MM.1S (cell line): Measurements from ENCODE around the gene CCL1.

Experiments used
- DNase-seq: peaks from one replicate; pipeline ENCODE4 v3.0.0-alpha.2; 2015
- H2AFZ ChIP-seq: fragments of 300-600 bp; sonication (generic); 2 replicates; pipeline ENCODE4 v1.6.0; 2016; ENCODE audit warnings: antibody characterized with exemption, low read length
- H3F3A ChIP-seq: fragments of 300-600 bp; sonication (generic); 2 replicates; pipeline ENCODE4 v1.6.1; 2016; ENCODE audit warnings: mild to moderate bottlenecking, antibody characterized with exemption, low read length, moderate library complexity, mixed read lengths; ENCODE audit not compliant: insufficient read depth
- H3K27ac ChIP-seq: fragments of 300-600 bp; sonication (generic); 2 replicates; pipeline ENCODE4 v1.5.1; 2016; ENCODE audit warnings: mild to moderate bottlenecking, low read length
- H3K27me3 ChIP-seq: fragments of 300-600 bp; sonication (generic); replicated peaks from 2 replicates; pipeline ENCODE4 v1.6.0; 2016; ENCODE audit warnings: low read length; ENCODE audit not compliant: insufficient read depth
- H3K36me3 ChIP-seq: fragments of 300-600 bp; sonication (generic); replicated peaks from 2 replicates; pipeline ENCODE4 v1.6.1; 2016; ENCODE audit warnings: mild to moderate bottlenecking, low read length, mixed read lengths; ENCODE audit not compliant: insufficient read depth
- H3K4me1 ChIP-seq: fragments of 300-600 bp; sonication (generic); 2 replicates; pipeline ENCODE4 v1.6.1; 2016; ENCODE audit warnings: low read length, mixed read lengths
- H3K4me2 ChIP-seq: fragments of 300-600 bp; sonication (generic); 2 replicates; pipeline ENCODE4 v1.6.0; 2016; ENCODE audit warnings: low read depth, low read length
- H3K4me3 ChIP-seq: fragments of 300-600 bp; sonication (generic); 2 replicates; pipeline ENCODE4 v1.5.1; 2016; ENCODE audit warnings: low read length, mixed read lengths
- H3K79me2 ChIP-seq: fragments of 300-600 bp; sonication (generic); 2 replicates; pipeline ENCODE4 v1.6.1; 2016; ENCODE audit warnings: mixed run types, low read length, mixed read lengths
- H3K9ac ChIP-seq: fragments of 300-600 bp; sonication (generic); 2 replicates; pipeline ENCODE4 v1.6.1; 2016; ENCODE audit warnings: low read length, mixed read lengths
- H3K9me2 ChIP-seq: fragments of 300-600 bp; sonication (generic); replicated peaks from 2 replicates; pipeline ENCODE4 v1.6.1; 2016; ENCODE audit warnings: mild to moderate bottlenecking, low read length, mixed read lengths; ENCODE audit not compliant: insufficient read depth
- H3K9me3 ChIP-seq: fragments of 300-600 bp; sonication (generic); replicated peaks from 2 replicates; pipeline ENCODE4 v1.6.1; 2016; ENCODE audit warnings: mild to moderate bottlenecking, low read length, mixed read lengths; ENCODE audit not compliant: insufficient read depth
- H4K20me1 ChIP-seq: fragments of 300-600 bp; sonication (generic); 2 replicates; pipeline ENCODE4 v1.6.1; 2016; ENCODE audit warnings: mild to moderate bottlenecking, low read length, moderate library complexity, mixed read lengths; ENCODE audit not compliant: insufficient read depth
- CTCF ChIP-seq: fragments of 300-600 bp; sonication (generic); IDR thresholded peaks from 2 replicates; pipeline ENCODE4 v1.5.1; 2016; ENCODE audit warnings: antibody characterized with exemption, low read length, mixed read lengths
- EZH2 ChIP-seq: fragments of 300-600 bp; sonication (generic); optimal IDR thresholded peaks from 2 replicates; pipeline ENCODE3; 2017; ENCODE audit warnings: low read depth, mild to moderate bottlenecking, antibody characterized with exemption, low read length, mixed read lengths
- EZH2phosphoT487 ChIP-seq: fragments of 300-600 bp; sonication (generic); IDR thresholded peaks from 2 replicates; pipeline ENCODE4 v1.6.1; 2018; ENCODE audit warnings: antibody characterized with exemption, low read length

CCL1 gene

DNA sequence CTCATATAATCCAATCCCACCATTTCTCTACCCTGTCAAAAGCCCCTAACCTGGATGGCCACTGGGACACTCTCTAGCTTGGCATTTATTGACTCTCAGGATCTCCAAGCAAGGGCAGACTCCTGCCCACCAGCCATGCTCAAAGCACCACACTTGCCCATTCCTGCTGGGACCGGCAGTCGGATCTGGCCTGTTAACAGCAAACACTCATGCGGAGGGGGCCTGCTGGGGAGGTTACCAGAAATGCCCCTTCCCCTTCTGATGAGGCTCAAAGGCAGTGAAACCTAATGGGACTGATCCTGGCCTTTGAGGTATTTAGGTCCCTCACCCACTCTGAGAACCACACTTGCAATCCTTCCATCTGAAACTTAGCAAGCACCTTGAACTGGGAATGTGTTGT is 6.5 kb upstream of the CCL1 start:
- H3K9ac ChIP-seq = peak overlapping the region; percentile 57
- no peak for TF ChIP-seq CTCF
- TF ChIP-seq EZH2phosphoT487 = no peak
- no peak for TF ChIP-seq EZH2
- H3K36me3 ChIP-seq = no peaks in the 10 kb centered on the region
- peaks cover 96% of the 10 kb centered on the region for H3K4me1 ChIP-seq
- H4K20me1 ChIP-seq = no peaks in the 10 kb centered on the region
- H3K79me2 ChIP-seq = no peaks in the 10 kb centered on the region
- no peaks in the 10 kb centered on the region for H3K27me3 ChIP-seq
- no peaks in the 10 kb centered on the region for H3K9me3 ChIP-seq
- peaks cover 73% of the 10 kb centered on the region for H3F3A ChIP-seq
- peak overlapping the region; percentile 96 for H3K27ac ChIP-seq
- no peaks in the 10 kb centered on the region for H3K9me2 ChIP-seq
- 0 out of 2 replicates have a peak overlapping the region, but pooled peaks have one; percentile 50 for H3K4me2 ChIP-seq
- DNase-seq = no peak
- H2AFZ ChIP-seq = no peak overlapping the region
- no peak overlapping the region for H3K4me3 ChIP-seq

DNA sequence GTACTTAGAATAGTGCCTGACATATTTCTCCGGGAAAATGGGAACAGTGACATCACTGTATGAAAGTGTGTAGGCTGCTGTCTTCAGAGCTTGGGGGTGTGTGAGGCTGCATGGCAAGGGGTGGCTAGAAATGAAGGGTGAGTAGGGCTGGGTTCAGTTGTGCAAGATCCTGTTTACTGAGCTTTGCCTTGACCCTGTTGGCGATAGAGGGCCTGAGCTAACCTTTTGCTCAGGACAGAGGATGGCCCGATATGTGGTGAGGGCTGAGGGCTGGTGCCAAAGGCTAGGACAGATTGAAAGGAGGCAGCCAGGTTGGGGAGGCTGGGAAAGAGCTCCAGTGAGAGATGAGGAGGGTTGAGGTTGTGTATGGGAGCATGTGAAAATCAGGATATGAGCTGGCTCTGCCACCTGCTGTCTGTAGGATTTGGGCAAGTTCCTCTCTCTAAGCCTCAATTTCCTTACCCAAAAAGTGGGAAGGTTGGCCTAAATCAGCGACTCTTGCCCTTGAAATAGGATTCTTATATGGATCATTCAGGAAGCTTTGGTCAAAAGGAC is 6.0 kb upstream of the CCL1 start:
- Histone ChIP-seq H4K20me1 (no peaks in the 10 kb centered on the region), H3K9me3 (no peaks in the 10 kb centered on the region), H3K4me1 (peaks cover 96% of the 10 kb centered on the region), H3K4me3 (no peak overlapping the region), H3K9me2 (no peaks in the 10 kb centered on the region), H3K4me2 (no peak overlapping the region), H3K27ac (peak overlapping the region; percentile 96), H3K9ac (no peak overlapping the region), H3K27me3 (no peaks in the 10 kb centered on the region), H3K79me2 (no peaks in the 10 kb centered on the region), H3K36me3 (no peaks in the 10 kb centered on the region), H3F3A (peaks cover 79% of the 10 kb centered on the region), H2AFZ (no peak overlapping the region)
- DNase-seq = no peak
- TF ChIP-seq CTCF (no peak), EZH2phosphoT487 (no peak), EZH2 (no peak)

- Histone ChIP-seq H3K9me2 (no peaks in the 10 kb centered on the region), H3K27me3 (no peaks in the 10 kb centered on the region), H3K4me2 (no peak overlapping the region), H3K36me3 (no peaks in the 10 kb centered on the region), H3K9me3 (no peaks in the 10 kb centered on the region), H2AFZ (no peak overlapping the region), H3F3A (peaks cover 85% of the 10 kb centered on the region), H4K20me1 (no peaks in the 10 kb centered on the region), H3K4me1 (peaks cover 98% of the 10 kb centered on the region), H3K9ac (no peak overlapping the region), H3K27ac (peak overlapping the region; percentile 96; the same call in 1 of the 2 replicates), H3K79me2 (no peaks in the 10 kb centered on the region), H3K4me3 (no peak overlapping the region)
- no peak for DNase-seq
- TF ChIP-seq EZH2phosphoT487 (no peak), EZH2 (no peak), CTCF (no peak)
Observed at GRCh38 chr17:34368196-34368945, 5.3 kb upstream of the CCL1 start.
